CD14-positive monocyte (primary cell): ENCODE data around the gene TMEM147. TPM values are rescaled to one million over a fixed set of nuclear protein-coding genes. Genes with fewer than 3 reads are reported as not detected.

Experiments
- DNase-seq, 3 donors: peaks; one replicate each; pipeline ENCODE4 v3.0.0-alpha.2; 2011 to 2022
- H2AFZ ChIP-seq: 2 replicates; pipeline ENCODE4 v1.6.0; 2012; ENCODE audit warnings: mild to moderate bottlenecking, low read depth, low read length, inconsistent platforms; ENCODE audit not compliant: insufficient read depth, poor library complexity, severe bottlenecking
- H3K27ac ChIP-seq, 2 donors: 1 replicate in 1 of 2; 2 replicates in 1 of 2; pipeline ENCODE4 v1.5.1; 2012 to 2013; ENCODE audit warnings: low read length in 2 of 2, control low read depth in 1 of 2, inconsistent platforms in 1 of 2, low read depth in 1 of 2, mild to moderate bottlenecking in 1 of 2
- H3K27me3 ChIP-seq, 2 donors: one replicate each; pipeline versions ENCODE4 v1.6.0 to v1.6.1; 2011 to 2013; ENCODE audit warnings: low read length in 2 of 2; ENCODE audit not compliant: control insufficient read depth in 2 of 2, insufficient read depth in 2 of 2
- H3K36me3 ChIP-seq, 2 donors: replicated peaks in 1 of 2; 1 replicate in 1 of 2; 2 replicates in 1 of 2; pipeline versions ENCODE4 v1.5.1 to v1.6.1; 2012 to 2013; ENCODE audit warnings: low read length in 2 of 2, control low read depth in 1 of 2, inconsistent platforms in 1 of 2, mild to moderate bottlenecking in 1 of 2; ENCODE audit not compliant: insufficient read depth in 2 of 2, control insufficient read depth in 1 of 2
- H3K4me1 ChIP-seq, 2 donors: 1 replicate in 1 of 2; 2 replicates in 1 of 2; pipeline versions ENCODE4 v1.5.1 to v1.6.1; 2012 to 2013; ENCODE audit warnings: low read length in 2 of 2, control low read depth in 1 of 2, inconsistent platforms in 1 of 2, mild to moderate bottlenecking in 1 of 2, moderate library complexity in 1 of 2; ENCODE audit not compliant: insufficient read depth in 2 of 2, control insufficient read depth in 1 of 2
- H3K4me2 ChIP-seq: replicated peaks from 2 replicates; pipeline ENCODE3; 2012; ENCODE audit warnings: low read length, moderate library complexity, mild to moderate bottlenecking; ENCODE audit not compliant: poor library complexity, severe bottlenecking; ENCODE audit errors: extremely low read depth
- H3K4me3 ChIP-seq, 3 experiments: fragments of 200-600 bp in 1 of 3; sonication (generic) in 1 of 3; replicated peaks in 1 of 3; 1 replicate in 2 of 3; 2 replicates in 1 of 3; pipeline ENCODE4 v1.5.1; 2011 to 2013; ENCODE audit warnings: low read length in 3 of 3, mild to moderate bottlenecking in 3 of 3, control low read depth in 2 of 3, low read depth in 2 of 3, inconsistent platforms in 1 of 3, moderate library complexity in 1 of 3
- H3K79me2 ChIP-seq: 2 replicates; pipeline ENCODE4 v1.6.0; 2012; ENCODE audit warnings: mild to moderate bottlenecking, control low read depth, inconsistent platforms, low read length, moderate library complexity; ENCODE audit not compliant: insufficient read depth
- H3K9ac ChIP-seq: 2 replicates; pipeline ENCODE4 v1.6.0; 2017; ENCODE audit warnings: low read length, mild to moderate bottlenecking; ENCODE audit not compliant: insufficient read depth, poor library complexity, severe bottlenecking
- H3K9me3 ChIP-seq, 2 donors: replicated peaks in 1 of 2; 1 replicate in 1 of 2; 2 replicates in 1 of 2; pipeline versions ENCODE4 v1.5.1 to v1.6.1; 2012 to 2013; ENCODE audit warnings: low read length in 2 of 2, control low read depth in 1 of 2; ENCODE audit not compliant: control insufficient read depth in 1 of 2, insufficient read depth in 1 of 2
- H4K20me1 ChIP-seq: 2 replicates; pipeline ENCODE4 v1.6.0; 2012; ENCODE audit warnings: mild to moderate bottlenecking, low read length, control low read depth, moderate library complexity; ENCODE audit not compliant: insufficient read depth
- H3K27ac Mint-ChIP-seq, 7 donors: one replicate each; pipeline ENCODE4 v1.8.0; 2020; ENCODE audit warnings: mild to moderate bottlenecking in 7 of 7, mixed read lengths in 7 of 7, moderate library complexity in 6 of 7, inconsistent platforms in 2 of 7
- H3K27me3 Mint-ChIP-seq, 3 donors: one replicate each; pipeline ENCODE4 v1.8.0; 2021 to 2022; ENCODE audit warnings: low read depth in 3 of 3, mild to moderate bottlenecking in 3 of 3, mixed read lengths in 3 of 3, moderate library complexity in 3 of 3, inconsistent platforms in 1 of 3
- H3K36me3 Mint-ChIP-seq, 2 donors: one replicate each; pipeline ENCODE4 v1.8.0; 2020; ENCODE audit warnings: mixed read lengths in 2 of 2, inconsistent platforms in 1 of 2, mild to moderate bottlenecking in 1 of 2
- H3K4me1 Mint-ChIP-seq: one replicate; pipeline ENCODE4 v1.8.0; 2020; ENCODE audit warnings: mild to moderate bottlenecking, mixed read lengths
- H3K4me3 Mint-ChIP-seq, 2 donors: one replicate each; pipeline ENCODE4 v1.8.0; 2020; ENCODE audit warnings: mild to moderate bottlenecking in 2 of 2, mixed read lengths in 2 of 2, moderate library complexity in 1 of 2
- H3K9me3 Mint-ChIP-seq, 7 donors: one replicate each; pipeline ENCODE4 v1.8.0; 2020 to 2022; ENCODE audit warnings: mixed read lengths in 7 of 7, mild to moderate bottlenecking in 6 of 7, moderate library complexity in 6 of 7, inconsistent platforms in 2 of 7
- CTCF ChIP-seq: fragments of 200-600 bp; IDR thresholded peaks from one replicate; pipeline ENCODE4 v1.8.0; 2022; ENCODE audit warnings: antibody characterized with exemption, mild to moderate bottlenecking
- WGBS: methylation state at CpG from one replicate; pipeline ENCODE4 v1.1.5; 2013; ENCODE audit warnings: missing lambda C conversion rate; ENCODE audit not compliant: insufficient coverage; 5-methylcytosine and 5-hydroxymethylcytosine counted together
- intact Hi-C, 2 donors: fragments of 100-400 bp; cut with micrococcal nuclease; formaldehyde crosslinking; loops; one replicate each; pipeline versions ENCODE4 v1.15.0 to v1.15.1; 2023
- polyA plus RNA-seq, 3 donors: library from polyadenylated mRNA; depleted of rRNA in 1 of 3; unstranded in 2 of 3; stranded (reverse) in 1 of 3; fragments of 300-500 nt in 2 of 3; fragments of >200 nt in 1 of 3; fragmentation: Illumina TruSeq in 2 of 3; gene quantifications; 1 replicate in 2 of 3; 2 replicates in 1 of 3; pipeline ENCODE4 v1.2.3, GENCODE V29; 2012 to 2021

TMEM147 gene
- polyA plus RNA-seq, 3 donors = 75.5 to 165 (median 165) TPM

GRCh38 chr19:35558400-35559280 is 13.2 kb downstream of the TMEM147 start:
- 29% methylated on average over 48 of the region's 53 CpGs for WGBS
- Mint-ChIP-seq H3K27ac (no peak overlapping the region), H3K27me3 (peaks cover 36 to 52% (median 37%) of the 10 kb centered on the region in 3 donors), H3K4me3 (peak overlapping the region; percentile 20 to 98), H3K4me1 (peaks cover 10% of the 10 kb centered on the region), H3K36me3 (no peaks in the 10 kb centered on the region), H3K9me3 (peaks cover 0 to 13% (median 2%) of the 10 kb centered on the region in 7 donors)
- no peak overlapping the region for H3K27ac ChIP-seq
- H3K9ac ChIP-seq = no peak overlapping the region
- H3K36me3 ChIP-seq = no peaks in the 10 kb centered on the region
- peaks cover 0 to 23% of the 10 kb centered on the region in 2 donors for H3K27me3 ChIP-seq
- H3K4me3 ChIP-seq = peak overlapping the region in 1 of 3 experiments; percentile 75
- no peak for TF ChIP-seq CTCF
- no peaks in the 10 kb centered on the region for H4K20me1 ChIP-seq
- intact Hi-C loops = no loop called here
- H3K79me2 ChIP-seq = no peaks in the 10 kb centered on the region
- DNase-seq = peak in 1 of 3 donors; percentile 4
- H3K4me1 ChIP-seq = peaks cover 11 to 14% of the 10 kb centered on the region in 2 donors
- peak overlapping the region; percentile 80 for H3K4me2 ChIP-seq
- peak overlapping the region; percentile 78 for H2AFZ ChIP-seq
- peaks cover 0 to 5% of the 10 kb centered on the region in 2 donors for H3K9me3 ChIP-seq

DNA sequence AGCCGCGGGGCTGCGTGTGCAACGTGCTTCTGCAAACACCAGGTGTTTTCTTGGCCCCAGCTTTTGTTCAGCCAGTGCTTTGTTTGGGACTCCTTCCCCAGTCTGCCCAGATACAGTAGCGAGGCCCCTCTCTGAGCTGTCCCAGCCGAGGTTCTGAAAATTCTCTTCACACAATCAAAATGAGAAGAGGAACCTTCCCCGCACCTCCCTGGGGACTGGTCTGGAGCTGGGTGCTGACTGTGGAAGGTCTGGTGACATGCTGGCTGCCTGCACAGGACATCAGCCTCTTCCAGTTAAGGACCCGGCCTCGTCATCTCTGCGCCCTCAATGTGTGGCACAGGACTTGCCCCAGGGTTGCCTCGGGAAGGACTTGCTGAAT is 13.8 kb downstream of the TMEM147 start:
- Histone ChIP-seq H2AFZ (no peak overlapping the region), H3K9me3 (peaks cover 0 to 5% of the 10 kb centered on the region in 2 donors), H3K79me2 (no peaks in the 10 kb centered on the region), H3K4me1 (peaks cover 11 to 14% of the 10 kb centered on the region in 2 donors), H3K27ac (no peak overlapping the region), H3K4me3 (no peak overlapping the region), H3K27me3 (peaks cover 0 to 23% of the 10 kb centered on the region in 2 donors), H4K20me1 (no peaks in the 10 kb centered on the region), H3K4me2 (no peak overlapping the region), H3K9ac (no peak overlapping the region), H3K36me3 (no peaks in the 10 kb centered on the region)
- peak in 1 of 3 donors; percentile 1 for DNase-seq
- no peak for TF ChIP-seq CTCF
- WGBS = 71% methylated on average over 9 of the region's 11 CpGs
- Mint-ChIP-seq H3K27me3 (peaks cover 36 to 52% (median 38%) of the 10 kb centered on the region in 3 donors), H3K4me3 (peak overlapping the region in 1 of 2 donors; percentile 98), H3K9me3 (peaks cover 0 to 13% (median 2%) of the 10 kb centered on the region in 7 donors), H3K36me3 (no peaks in the 10 kb centered on the region), H3K27ac (no peak overlapping the region), H3K4me1 (peaks cover 10% of the 10 kb centered on the region)
- intact Hi-C loops = no loop called here
